ENCODE data around the gene APP. TPM values are rescaled to one million over a fixed set of nuclear protein-coding genes. Genes with fewer than 3 reads are reported as not detected.

Gene APP
- total RNA-seq, 2 experiments from 2014 or later: 0.55 TPM; not detected in 1

GRCh38 chr21:26126168-26126553 lies 44.4 kb downstream of the APP start:
- no peaks in the 10 kb centered on the region for H3K9me3 ChIP-seq (ENCODE audit: low read length)
- no TSS peak for BruUV-seq (replicated peaks)
- POLR2A ChIA-PET: no interaction called here
- no peaks in the 10 kb centered on the region for H3K79me2 ChIP-seq (ENCODE audit: insufficient read depth, low read depth, low read length)
- no peaks in the 10 kb centered on the region for H4K20me1 ChIP-seq (ENCODE audit: insufficient read depth, low read length)
- no peak overlapping the region for H3K4me3 ChIP-seq (ENCODE audit: low read depth, low read length, poor library complexity, severe bottlenecking)
- no peak for DNase-seq (ENCODE audit: low spot score)
- no peaks in the 10 kb centered on the region for H3K4me1 ChIP-seq (ENCODE audit: insufficient read depth, low read length, poor library complexity, severe bottlenecking)
- no peak overlapping the region for H3K27ac ChIP-seq (ENCODE audit: low read depth, low read length, poor library complexity, severe bottlenecking)
- no peak overlapping the region for H2AFZ ChIP-seq (ENCODE audit: low read length)
- H3K4me2 ChIP-seq (ENCODE audit: low read length): no peak overlapping the region
- TF ChIP-seq EZH2phosphoT487 (IDR thresholded peaks at IDR 0.05; ENCODE audit: borderline replicate concordance, low read depth, low read length) (no peak), CTCF (conservative IDR thresholded peaks at IDR 0.05; ENCODE audit: low read length) (no peak)
- intact Hi-C loops (cut with micrococcal nuclease; ENCODE audit: unreplicated experiment): no loop called here
- CTCF ChIA-PET (ENCODE audit: unreplicated experiment): no interaction called here
- H3K36me3 ChIP-seq (ENCODE audit: insufficient read depth, low read length): no peaks in the 10 kb centered on the region
- no peaks in the 10 kb centered on the region for H3K9me2 ChIP-seq (ENCODE audit: insufficient read depth, low read length)

GRCh38 chr21:26125433-26126167 lies 45.0 kb downstream of the APP start:
- H3K4me3 ChIP-seq (ENCODE audit: low read depth, low read length, poor library complexity, severe bottlenecking): no peak overlapping the region
- no peak for DNase-seq (ENCODE audit: low spot score)
- POLR2A ChIA-PET: interaction anchor here (1.1 kb wide), 1 partner anchor 68 kb away, joined by 3 read pairs; no protein-coding TSS in a partner anchor
- H3K79me2 ChIP-seq (ENCODE audit: insufficient read depth, low read depth, low read length): no peaks in the 10 kb centered on the region
- no TSS peak for BruUV-seq (replicated peaks)
- no peak overlapping the region for H2AFZ ChIP-seq (ENCODE audit: low read length)
- intact Hi-C loops (cut with micrococcal nuclease; ENCODE audit: unreplicated experiment): no loop called here
- no peaks in the 10 kb centered on the region for H4K20me1 ChIP-seq (ENCODE audit: insufficient read depth, low read length)
- CTCF ChIA-PET (ENCODE audit: unreplicated experiment): no interaction called here
- TF ChIP-seq EZH2phosphoT487 (IDR thresholded peaks at IDR 0.05; ENCODE audit: borderline replicate concordance, low read depth, low read length) (no peak), CTCF (conservative IDR thresholded peaks at IDR 0.05; ENCODE audit: low read length) (no peak)
- no peaks in the 10 kb centered on the region for H3K9me2 ChIP-seq (ENCODE audit: insufficient read depth, low read length)
- H3K36me3 ChIP-seq (ENCODE audit: insufficient read depth, low read length): no peaks in the 10 kb centered on the region
- no peaks in the 10 kb centered on the region for H3K9me3 ChIP-seq (ENCODE audit: low read length)
- no peak overlapping the region for H3K4me2 ChIP-seq (ENCODE audit: low read length)
- H3K4me1 ChIP-seq (ENCODE audit: insufficient read depth, low read length, poor library complexity, severe bottlenecking): no peaks in the 10 kb centered on the region
- no peak overlapping the region for H3K27ac ChIP-seq (ENCODE audit: low read depth, low read length, poor library complexity, severe bottlenecking)

GRCh38 chr21:26124896-26125295 lies 45.7 kb downstream of the APP start:
- Histone ChIP-seq H3K4me1 (ENCODE audit: insufficient read depth, low read length, poor library complexity, severe bottlenecking) (no peaks in the 10 kb centered on the region), H4K20me1 (ENCODE audit: insufficient read depth, low read length) (no peaks in the 10 kb centered on the region), H3K4me3 (ENCODE audit: low read depth, low read length, poor library complexity, severe bottlenecking) (no peak overlapping the region), H3K27ac (ENCODE audit: low read depth, low read length, poor library complexity, severe bottlenecking) (no peak overlapping the region), H3K36me3 (ENCODE audit: insufficient read depth, low read length) (no peaks in the 10 kb centered on the region), H3K9me3 (ENCODE audit: low read length) (no peaks in the 10 kb centered on the region), H3K9me2 (ENCODE audit: insufficient read depth, low read length) (no peaks in the 10 kb centered on the region), H2AFZ (ENCODE audit: low read length) (no peak overlapping the region), H3K79me2 (ENCODE audit: insufficient read depth, low read depth, low read length) (no peaks in the 10 kb centered on the region), H3K4me2 (ENCODE audit: low read length) (no peak overlapping the region)
- no TSS peak for BruUV-seq (replicated peaks)
- intact Hi-C loops (cut with micrococcal nuclease; ENCODE audit: unreplicated experiment): no loop called here
- no peak for DNase-seq (ENCODE audit: low spot score)
- ChIA-PET POLR2A (interaction anchor here (1.1 kb wide), 1 partner anchor 68 kb away, joined by 3 read pairs; no protein-coding TSS in a partner anchor), CTCF (ENCODE audit: unreplicated experiment) (no interaction called here)
- TF ChIP-seq CTCF (conservative IDR thresholded peaks at IDR 0.05; ENCODE audit: low read length): no peak
- no peak for TF ChIP-seq EZH2phosphoT487 (IDR thresholded peaks at IDR 0.05; ENCODE audit: borderline replicate concordance, low read depth, low read length)
